Liver (tissue), 3 donors: ENCODE data around the gene FN3K.

Source experiments
- EGR1 ChIP-seq, 2 donors: IDR thresholded peaks; 2 replicates each; pipeline ENCODE4 v1.6.1; 2016 to 2018; ENCODE audit warnings: antibody characterized with exemption in 2 of 2, low read depth in 2 of 2
- GABPA ChIP-seq, 2 donors: IDR thresholded peaks in 1 of 2; conservative IDR thresholded peaks in 1 of 2; 2 replicates each; pipeline ENCODE4 v1.6.1; 2016; ENCODE audit warnings: antibody characterized with exemption in 2 of 2, mild to moderate bottlenecking in 1 of 2, moderate library complexity in 1 of 2
- HNF4G ChIP-seq: IDR thresholded peaks from 2 replicates; pipeline ENCODE4 v1.6.1; 2016; ENCODE audit warnings: antibody characterized with exemption
- JUND ChIP-seq, 2 donors: IDR thresholded peaks; 2 replicates each; pipeline ENCODE4 v1.6.1; 2016; ENCODE audit warnings: antibody characterized with exemption in 2 of 2
- RAD21 ChIP-seq, 2 donors: IDR thresholded peaks; 2 replicates each; pipeline ENCODE4 v1.6.1; 2016; ENCODE audit warnings: antibody characterized with exemption in 2 of 2, mild to moderate bottlenecking in 2 of 2
- RXRA ChIP-seq, 2 donors: IDR thresholded peaks; 2 replicates each; pipeline ENCODE4 v1.6.1; 2017 to 2018; ENCODE audit warnings: antibody characterized with exemption in 2 of 2, mild to moderate bottlenecking in 1 of 2
- SP1 ChIP-seq: IDR thresholded peaks from 2 replicates; pipeline ENCODE4 v1.6.1; 2018; ENCODE audit warnings: antibody characterized with exemption, mild to moderate bottlenecking
- TAF1 ChIP-seq: conservative IDR thresholded peaks from 2 replicates; pipeline ENCODE4 v1.6.1; 2016; ENCODE audit warnings: antibody characterized with exemption, mild to moderate bottlenecking
- YY1 ChIP-seq: IDR thresholded peaks from 2 replicates; pipeline ENCODE4 v1.6.1; 2016; ENCODE audit warnings: antibody characterized with exemption, mild to moderate bottlenecking
- TF ChIP-seq, protein P1 (sequence below): fragments of 150-350 bp; IDR thresholded peaks from 2 replicates; pipeline ENCODE4 v1.5.1; 2017; ENCODE audit warnings: improper control_type of control experiment, low read depth, low read length; ENCODE audit not compliant: missing input control
- TF ChIP-seq, protein P2 (sequence below): IDR thresholded peaks from 2 replicates; pipeline ENCODE4 v1.6.1; 2016; ENCODE audit warnings: antibody characterized with exemption, mild to moderate bottlenecking
- TF ChIP-seq, protein P3 (sequence below): IDR thresholded peaks from 2 replicates; pipeline ENCODE4 v1.6.1; 2016; ENCODE audit warnings: antibody characterized with exemption
- TF ChIP-seq, protein P4 (sequence below): IDR thresholded peaks from 2 replicates; pipeline ENCODE4 v1.6.1; 2016; ENCODE audit warnings: antibody characterized with exemption
- donor health status: healthy.
- donor health status: healthy.

DNA sequence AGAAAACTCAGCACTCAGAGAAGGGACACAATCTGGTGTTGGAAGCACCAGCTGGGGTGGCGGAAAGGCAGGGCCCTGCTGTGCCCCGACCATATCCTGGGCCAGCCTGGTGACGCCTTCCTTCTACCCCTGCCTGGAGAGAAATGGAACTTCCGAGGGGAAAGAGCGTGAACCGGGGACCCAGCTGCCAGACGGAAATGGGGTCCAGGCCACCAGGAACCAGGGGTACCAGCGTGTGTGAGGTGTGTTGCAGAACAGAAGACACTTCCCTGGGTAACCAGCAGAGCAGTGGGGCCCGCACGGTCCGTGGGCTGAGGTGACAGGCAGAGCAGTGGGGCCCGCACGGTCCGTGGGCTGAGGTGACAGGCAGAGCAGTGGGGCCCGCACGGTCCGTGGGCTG lies 43.7 kb upstream of the FN3K start:
- TF ChIP-seq, protein P1, sequence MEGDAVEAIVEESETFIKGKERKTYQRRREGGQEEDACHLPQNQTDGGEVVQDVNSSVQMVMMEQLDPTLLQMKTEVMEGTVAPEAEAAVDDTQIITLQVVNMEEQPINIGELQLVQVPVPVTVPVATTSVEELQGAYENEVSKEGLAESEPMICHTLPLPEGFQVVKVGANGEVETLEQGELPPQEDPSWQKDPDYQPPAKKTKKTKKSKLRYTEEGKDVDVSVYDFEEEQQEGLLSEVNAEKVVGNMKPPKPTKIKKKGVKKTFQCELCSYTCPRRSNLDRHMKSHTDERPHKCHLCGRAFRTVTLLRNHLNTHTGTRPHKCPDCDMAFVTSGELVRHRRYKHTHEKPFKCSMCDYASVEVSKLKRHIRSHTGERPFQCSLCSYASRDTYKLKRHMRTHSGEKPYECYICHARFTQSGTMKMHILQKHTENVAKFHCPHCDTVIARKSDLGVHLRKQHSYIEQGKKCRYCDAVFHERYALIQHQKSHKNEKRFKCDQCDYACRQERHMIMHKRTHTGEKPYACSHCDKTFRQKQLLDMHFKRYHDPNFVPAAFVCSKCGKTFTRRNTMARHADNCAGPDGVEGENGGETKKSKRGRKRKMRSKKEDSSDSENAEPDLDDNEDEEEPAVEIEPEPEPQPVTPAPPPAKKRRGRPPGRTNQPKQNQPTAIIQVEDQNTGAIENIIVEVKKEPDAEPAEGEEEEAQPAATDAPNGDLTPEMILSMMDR, result no peak
- TF ChIP-seq, protein P2, sequence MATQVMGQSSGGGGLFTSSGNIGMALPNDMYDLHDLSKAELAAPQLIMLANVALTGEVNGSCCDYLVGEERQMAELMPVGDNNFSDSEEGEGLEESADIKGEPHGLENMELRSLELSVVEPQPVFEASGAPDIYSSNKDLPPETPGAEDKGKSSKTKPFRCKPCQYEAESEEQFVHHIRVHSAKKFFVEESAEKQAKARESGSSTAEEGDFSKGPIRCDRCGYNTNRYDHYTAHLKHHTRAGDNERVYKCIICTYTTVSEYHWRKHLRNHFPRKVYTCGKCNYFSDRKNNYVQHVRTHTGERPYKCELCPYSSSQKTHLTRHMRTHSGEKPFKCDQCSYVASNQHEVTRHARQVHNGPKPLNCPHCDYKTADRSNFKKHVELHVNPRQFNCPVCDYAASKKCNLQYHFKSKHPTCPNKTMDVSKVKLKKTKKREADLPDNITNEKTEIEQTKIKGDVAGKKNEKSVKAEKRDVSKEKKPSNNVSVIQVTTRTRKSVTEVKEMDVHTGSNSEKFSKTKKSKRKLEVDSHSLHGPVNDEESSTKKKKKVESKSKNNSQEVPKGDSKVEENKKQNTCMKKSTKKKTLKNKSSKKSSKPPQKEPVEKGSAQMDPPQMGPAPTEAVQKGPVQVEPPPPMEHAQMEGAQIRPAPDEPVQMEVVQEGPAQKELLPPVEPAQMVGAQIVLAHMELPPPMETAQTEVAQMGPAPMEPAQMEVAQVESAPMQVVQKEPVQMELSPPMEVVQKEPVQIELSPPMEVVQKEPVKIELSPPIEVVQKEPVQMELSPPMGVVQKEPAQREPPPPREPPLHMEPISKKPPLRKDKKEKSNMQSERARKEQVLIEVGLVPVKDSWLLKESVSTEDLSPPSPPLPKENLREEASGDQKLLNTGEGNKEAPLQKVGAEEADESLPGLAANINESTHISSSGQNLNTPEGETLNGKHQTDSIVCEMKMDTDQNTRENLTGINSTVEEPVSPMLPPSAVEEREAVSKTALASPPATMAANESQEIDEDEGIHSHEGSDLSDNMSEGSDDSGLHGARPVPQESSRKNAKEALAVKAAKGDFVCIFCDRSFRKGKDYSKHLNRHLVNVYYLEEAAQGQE, result no peak
- TF ChIP-seq RAD21 (IDR thresholded peaks at IDR 0.05) (no peak), TAF1 (no peak), SP1 (no peak), GABPA (IDR thresholded peaks at IDR 0.05 in 1 of 2, conservative IDR thresholded peaks at IDR 0.05 in 1 of 2) (no peak), JUND (IDR thresholded peaks at IDR 0.05) (no peak), YY1 (no peak), EGR1 (IDR thresholded peaks at IDR 0.05; ENCODE audit: low read depth in 2 of 2) (no peak), HNF4G (no peak), RXRA (IDR thresholded peaks at IDR 0.05) (no peak)
- TF ChIP-seq, protein P3, sequence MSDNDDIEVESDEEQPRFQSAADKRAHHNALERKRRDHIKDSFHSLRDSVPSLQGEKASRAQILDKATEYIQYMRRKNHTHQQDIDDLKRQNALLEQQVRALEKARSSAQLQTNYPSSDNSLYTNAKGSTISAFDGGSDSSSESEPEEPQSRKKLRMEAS, result no peak
- TF ChIP-seq, protein P4, sequence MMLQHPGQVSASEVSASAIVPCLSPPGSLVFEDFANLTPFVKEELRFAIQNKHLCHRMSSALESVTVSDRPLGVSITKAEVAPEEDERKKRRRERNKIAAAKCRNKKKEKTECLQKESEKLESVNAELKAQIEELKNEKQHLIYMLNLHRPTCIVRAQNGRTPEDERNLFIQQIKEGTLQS, result no peak
